HG03097 (cell line): Measurements from ENCODE around the gene HIGD1A.

Experiments
- ATAC-seq: cut with Tn5 transposase; IDR thresholded peaks from one replicate; pipeline ENCODE4 v1.9.1; 2021; ENCODE audit not compliant: unreplicated experiment, low FRiP score

Gene HIGD1A

GRCh38 chr3:42762046-42762724, 42.1 kb downstream of the HIGD1A start:
- no peak for ATAC-seq

GRCh38 chr3:42758126-42758525, 46.2 kb downstream of the HIGD1A start:
- ATAC-seq, result no peak

- ATAC-seq, result no peak
These were observed 47.5 kb downstream of the HIGD1A start for GRCh38 chr3:42756681-42757213.

GRCh38 chr3:42755681-42756578, 48.4 kb downstream of the HIGD1A start:
- ATAC-seq, result no peak

- ATAC-seq, result no peak
These were observed 50.5 kb downstream of the HIGD1A start for GRCh38 chr3:42753757-42754156.

GRCh38 chr3:42752961-42753360, 51.3 kb downstream of the HIGD1A start:
- no peak for ATAC-seq

- no peak for ATAC-seq
These were observed 51.8 kb downstream of the HIGD1A start for GRCh38 chr3:42752441-42752840.

- ATAC-seq, result no peak
These were observed 52.7 kb downstream of the HIGD1A start for GRCh38 chr3:42751609-42752008.

GRCh38 chr3:42750834-42751233, 53.5 kb downstream of the HIGD1A start:
- no peak for ATAC-seq

GRCh38 chr3:42749753-42750231, 54.5 kb downstream of the HIGD1A start:
- ATAC-seq, result no peak

- no peak for ATAC-seq
These were observed 55.1 kb downstream of the HIGD1A start for GRCh38 chr3:42749025-42749752.

GRCh38 chr3:42747581-42747980, 56.7 kb downstream of the HIGD1A start:
- ATAC-seq, result no peak

- ATAC-seq, result no peak
These were observed 57.5 kb downstream of the HIGD1A start for GRCh38 chr3:42746455-42747450.

- no peak for ATAC-seq
These were observed 58.4 kb downstream of the HIGD1A start for GRCh38 chr3:42745776-42746454.

GRCh38 chr3:42745291-42745745, 59.0 kb downstream of the HIGD1A start:
- ATAC-seq, result no peak

GRCh38 chr3:42743204-42743995, 60.9 kb downstream of the HIGD1A start:
- no peak for ATAC-seq

GRCh38 chr3:42742688-42743087, 61.6 kb downstream of the HIGD1A start:
- ATAC-seq, result no peak

- no peak for ATAC-seq
These were observed 62.0 kb downstream of the HIGD1A start for GRCh38 chr3:42742259-42742658.
